ENCODE measurements around the gene VSX1. TPM values are rescaled to one million over a fixed set of nuclear protein-coding genes. Genes with fewer than 3 reads are reported as not detected.

Gene VSX1
- total and polyA plus RNA-seq, 3 experiments from 2014 or later, result not detected

- H3K27ac ChIP-seq (ENCODE audit: low read depth, low read length), result no peak overlapping the region
- ChIA-PET POLR2A (interaction anchor here (0.9 kb wide), 1 partner anchor 112 kb away, joined by 6 read pairs; no protein-coding TSS in a partner anchor), CTCF (no interaction called here)
- Mint-ChIP-seq H3K36me3 (no peaks in the 10 kb centered on the region), H3K4me3 (peak overlapping the region in 6 of 7 donors; percentile 31 to 77 (median 54)), H3K9me3 (peaks cover 0 to 1% (median 0%) of the 10 kb centered on the region in 5 donors), H3K27ac (peak overlapping the region in 1 of 8 donors; percentile 36), H3K27me3 (peaks cover 52 to 56% of the 10 kb centered on the region in 2 donors), H3K4me1 (peaks cover 24 to 51% (median 32%) of the 10 kb centered on the region in 3 donors)
- no peak overlapping the region for H3K4me3 ChIP-seq (ENCODE audit: low read length)
- H3K27me3 ChIP-seq (ENCODE audit: insufficient read depth, low read length, poor library complexity, severe bottlenecking), result peaks cover 46% of the 10 kb centered on the region
- H3K4me1 ChIP-seq (ENCODE audit: insufficient read depth, low read length), result peaks cover 28% of the 10 kb centered on the region
- no peaks in the 10 kb centered on the region for H3K36me3 ChIP-seq (ENCODE audit: insufficient read depth, low read length)
- no peak for DNase-seq
- no peaks in the 10 kb centered on the region for H3K9me3 ChIP-seq (ENCODE audit: low read length)
These were observed 2.8 kb upstream of the VSX1 start for GRCh38 chr20:25084626-25085187.

GRCh38 chr20:25083773-25084625 lies 2.1 kb upstream of the VSX1 start:
- Histone ChIP-seq H3K27ac (ENCODE audit: low read depth, low read length) (no peak overlapping the region), H3K4me3 (ENCODE audit: low read length) (peak overlapping the region; percentile 17), H3K4me1 (ENCODE audit: insufficient read depth, low read length) (peaks cover 21% of the 10 kb centered on the region), H3K9me3 (ENCODE audit: low read length) (no peaks in the 10 kb centered on the region), H3K27me3 (ENCODE audit: insufficient read depth, low read length, poor library complexity, severe bottlenecking) (peaks cover 50% of the 10 kb centered on the region), H3K36me3 (ENCODE audit: insufficient read depth, low read length) (no peaks in the 10 kb centered on the region)
- Mint-ChIP-seq H3K9me3 (peaks cover 0 to 1% (median 0%) of the 10 kb centered on the region in 5 donors), H3K36me3 (no peaks in the 10 kb centered on the region), H3K4me3 (peak overlapping the region; percentile 50 to 77 (median 67)), H3K27me3 (peaks cover 59 to 64% of the 10 kb centered on the region in 2 donors), H3K27ac (peak overlapping the region in 3 of 8 donors; percentile 36 to 43 (median 36)), H3K4me1 (peaks cover 20 to 44% (median 25%) of the 10 kb centered on the region in 3 donors)
- DNase-seq, result peak in 1 of 5 donors; percentile 47
- POLR2A ChIA-PET, result no interaction called here
- CTCF ChIA-PET, result no interaction called here

- H3K4me1 Mint-ChIP-seq, result peaks cover 18 to 42% (median 24%) of the 10 kb centered on the region in 3 donors
- peaks cover 0 to 1% (median 0%) of the 10 kb centered on the region in 5 donors for H3K9me3 Mint-ChIP-seq
- Histone ChIP-seq H3K36me3 (ENCODE audit: insufficient read depth, low read length) (no peaks in the 10 kb centered on the region), H3K4me1 (ENCODE audit: insufficient read depth, low read length) (peaks cover 21% of the 10 kb centered on the region), H3K9me3 (ENCODE audit: low read length) (no peaks in the 10 kb centered on the region), H3K4me3 (ENCODE audit: low read length) (peak overlapping the region; percentile 17), H3K27me3 (ENCODE audit: insufficient read depth, low read length, poor library complexity, severe bottlenecking) (peaks cover 56% of the 10 kb centered on the region), H3K27ac (ENCODE audit: low read depth, low read length) (no peak overlapping the region)
- H3K36me3 Mint-ChIP-seq, result no peaks in the 10 kb centered on the region
- no peak for DNase-seq
- POLR2A ChIA-PET, result no interaction called here
- H3K4me3 Mint-ChIP-seq, result peak overlapping the region; percentile 44 to 77 (median 67)
- CTCF ChIA-PET, result no interaction called here
- H3K27ac Mint-ChIP-seq, result peak overlapping the region in 2 of 8 donors; percentile 36 to 39
- H3K27me3 Mint-ChIP-seq, result peaks cover 67 to 71% of the 10 kb centered on the region in 2 donors
These were observed 1.3 kb upstream of the VSX1 start for GRCh38 chr20:25083141-25083772.

DNA sequence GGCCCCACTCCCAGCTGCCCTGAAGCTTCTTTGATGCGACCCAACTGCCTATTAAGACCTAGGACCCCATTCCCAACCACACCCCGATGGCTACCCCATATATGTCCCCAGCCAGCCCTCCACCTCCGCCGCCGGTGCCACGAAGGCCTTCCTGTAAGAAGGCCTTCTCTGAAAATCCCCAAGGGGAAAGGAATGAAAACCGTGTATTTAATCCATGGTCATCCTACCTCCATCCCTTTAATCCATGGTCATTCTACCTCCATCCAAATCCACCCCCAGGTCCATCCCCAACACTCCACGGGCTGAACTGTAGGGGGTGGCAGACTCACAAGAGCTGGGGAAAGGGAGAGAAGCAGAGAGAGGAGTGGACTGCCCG lies 545 bp upstream of the VSX1 start:
- H3K27me3 Mint-ChIP-seq, result peaks cover 71 to 79% of the 10 kb centered on the region in 2 donors
- CTCF ChIA-PET, result no interaction called here
- H3K27me3 ChIP-seq (ENCODE audit: insufficient read depth, low read length, poor library complexity, severe bottlenecking), result peaks cover 57% of the 10 kb centered on the region
- H3K27ac ChIP-seq (ENCODE audit: low read depth, low read length), result no peak overlapping the region
- no peak for DNase-seq
- H3K36me3 Mint-ChIP-seq, result no peaks in the 10 kb centered on the region
- peak overlapping the region in 2 of 7 donors; percentile 2 to 35 for H3K4me3 Mint-ChIP-seq
- H3K4me1 Mint-ChIP-seq, result peaks cover 18 to 45% (median 24%) of the 10 kb centered on the region in 3 donors
- peak overlapping the region in 1 of 8 donors; percentile 39 for H3K27ac Mint-ChIP-seq
- H3K4me3 ChIP-seq (ENCODE audit: low read length), result no peak overlapping the region
- H3K4me1 ChIP-seq (ENCODE audit: insufficient read depth, low read length), result peaks cover 21% of the 10 kb centered on the region
- no peaks in the 10 kb centered on the region for H3K36me3 ChIP-seq (ENCODE audit: insufficient read depth, low read length)
- POLR2A ChIA-PET, result no interaction called here
- peaks cover 0 to 1% (median 0%) of the 10 kb centered on the region in 5 donors for H3K9me3 Mint-ChIP-seq
- H3K9me3 ChIP-seq (ENCODE audit: low read length), result no peaks in the 10 kb centered on the region

DNA sequence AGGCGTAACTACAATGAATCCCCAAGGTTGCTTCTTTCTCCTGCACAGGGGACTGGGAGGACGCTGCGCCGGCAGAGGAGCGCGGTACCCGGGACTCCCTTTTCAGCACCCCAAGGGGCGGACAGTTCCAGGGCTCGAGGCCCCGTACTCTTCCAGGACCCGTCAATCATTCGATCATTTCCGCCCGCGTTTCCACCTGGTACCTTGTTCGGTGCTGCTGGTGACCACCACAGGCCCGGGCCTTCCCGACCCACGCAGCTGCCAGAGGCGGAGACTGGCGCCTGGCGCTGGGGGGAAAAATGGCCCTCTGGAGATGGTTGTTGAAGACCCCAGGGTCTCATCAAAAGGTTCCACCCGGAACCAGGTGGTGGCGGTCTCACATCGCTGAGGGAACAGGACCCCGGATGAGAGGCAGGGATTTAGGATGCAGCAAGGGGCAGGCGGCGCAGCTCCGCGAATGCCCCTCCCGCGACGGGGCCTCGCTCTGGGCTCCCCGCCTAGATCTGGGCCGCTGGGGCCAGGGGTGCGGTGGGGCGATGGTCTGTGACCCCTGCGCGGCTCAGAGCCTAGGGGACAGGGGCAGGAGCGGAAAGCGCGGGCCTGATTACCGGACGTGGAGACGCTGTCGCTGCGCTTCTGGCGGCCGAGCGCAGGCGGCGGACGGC lies 744 bp downstream of the VSX1 start:
- Histone ChIP-seq H3K27ac (ENCODE audit: low read depth, low read length) (no peak overlapping the region), H3K9me3 (ENCODE audit: low read length) (no peaks in the 10 kb centered on the region), H3K36me3 (ENCODE audit: insufficient read depth, low read length) (no peaks in the 10 kb centered on the region), H3K4me3 (ENCODE audit: low read length) (no peak overlapping the region), H3K4me1 (ENCODE audit: insufficient read depth, low read length) (peaks cover 21% of the 10 kb centered on the region), H3K27me3 (ENCODE audit: insufficient read depth, low read length, poor library complexity, severe bottlenecking) (peaks cover 64% of the 10 kb centered on the region)
- peaks cover 68 to 87% of the 10 kb centered on the region in 2 donors for H3K27me3 Mint-ChIP-seq
- peaks cover 0 to 1% (median 0%) of the 10 kb centered on the region in 5 donors for H3K9me3 Mint-ChIP-seq
- DNase-seq, result peak in 3 of 5 donors; percentile 12 to 39 (median 28)
- ChIA-PET POLR2A (no interaction called here), CTCF (no interaction called here)
- peak overlapping the region in 1 of 7 donors; percentile 37 for H3K4me3 Mint-ChIP-seq
- peaks cover 18 to 52% (median 31%) of the 10 kb centered on the region in 3 donors for H3K4me1 Mint-ChIP-seq
- no peaks in the 10 kb centered on the region for H3K36me3 Mint-ChIP-seq
- no peak overlapping the region for H3K27ac Mint-ChIP-seq

DNA sequence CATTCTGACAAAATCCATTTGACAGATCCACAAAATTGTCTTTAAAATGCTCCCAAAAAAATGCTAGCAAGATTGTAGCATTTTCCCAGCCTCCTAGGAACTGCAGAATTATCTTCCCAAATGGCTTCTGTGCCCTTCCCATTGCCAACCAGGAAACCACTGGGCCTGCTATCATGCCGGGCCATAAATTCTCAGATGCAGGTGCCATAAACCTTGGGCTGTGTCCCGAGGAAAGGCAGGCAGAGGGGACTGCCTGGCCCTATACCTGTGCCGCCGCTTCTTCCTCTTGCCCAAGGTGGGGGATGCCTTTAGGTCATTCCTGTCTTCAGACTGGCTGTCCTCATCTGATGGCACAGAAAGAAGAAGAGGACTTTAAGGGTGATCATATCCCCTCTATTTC lies 2.8 kb downstream of the VSX1 start:
- H3K36me3 Mint-ChIP-seq, result no peaks in the 10 kb centered on the region

DNA sequence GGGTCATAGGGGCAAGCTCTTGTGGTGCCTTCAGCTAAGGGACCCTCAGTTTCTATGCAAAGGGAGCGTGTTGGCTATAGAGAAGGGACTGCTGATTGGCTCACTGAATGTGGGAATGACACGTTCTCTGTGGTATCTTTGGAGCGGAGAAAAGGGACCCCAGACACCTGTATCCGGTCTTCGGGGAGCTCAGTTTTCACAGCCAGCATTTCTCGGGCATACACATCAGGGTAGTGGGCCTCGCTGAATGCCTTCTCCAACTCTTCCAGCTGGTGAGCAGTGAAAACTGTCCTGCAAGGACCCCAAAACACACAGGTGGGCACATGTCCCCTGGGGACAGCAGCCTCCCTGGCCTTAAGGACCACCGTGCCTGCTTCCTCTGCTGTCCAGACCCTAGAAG lies 3.3 kb downstream of the VSX1 start:
- POLR2A ChIA-PET, result no interaction called here
- H3K4me1 Mint-ChIP-seq, result peaks cover 11 to 33% (median 20%) of the 10 kb centered on the region in 3 donors
- H3K4me3 ChIP-seq (ENCODE audit: low read length), result no peak overlapping the region

More for the DNA sequence above, 2.8 kb downstream of the VSX1 start:
- no peak for DNase-seq
- Mint-ChIP-seq H3K9me3 (peaks cover 0 to 1% (median 0%) of the 10 kb centered on the region in 5 donors), H3K27ac (no peak overlapping the region), H3K4me3 (no peak overlapping the region), H3K4me1 (peaks cover 12 to 38% (median 25%) of the 10 kb centered on the region in 3 donors), H3K27me3 (peaks cover 54 to 88% of the 10 kb centered on the region in 2 donors)
- Histone ChIP-seq H3K9me3 (ENCODE audit: low read length) (no peaks in the 10 kb centered on the region), H3K27me3 (ENCODE audit: insufficient read depth, low read length, poor library complexity, severe bottlenecking) (peaks cover 47% of the 10 kb centered on the region), H3K27ac (ENCODE audit: low read depth, low read length) (no peak overlapping the region), H3K4me1 (ENCODE audit: insufficient read depth, low read length) (peaks cover 12% of the 10 kb centered on the region), H3K36me3 (ENCODE audit: insufficient read depth, low read length) (no peaks in the 10 kb centered on the region), H3K4me3 (ENCODE audit: low read length) (no peak overlapping the region)
- POLR2A ChIA-PET, result no interaction called here
- CTCF ChIA-PET, result interaction anchor here (1.8 to 1.9 kb wide), 2 partner anchors 11 to 16 kb away, joined by 5 to 6 read pairs; no protein-coding TSS in a partner anchor

More for the DNA sequence above, 3.3 kb downstream of the VSX1 start:
- Histone ChIP-seq H3K9me3 (ENCODE audit: low read length) (no peaks in the 10 kb centered on the region), H3K27ac (ENCODE audit: low read depth, low read length) (no peak overlapping the region), H3K36me3 (ENCODE audit: insufficient read depth, low read length) (no peaks in the 10 kb centered on the region), H3K27me3 (ENCODE audit: insufficient read depth, low read length, poor library complexity, severe bottlenecking) (peaks cover 42% of the 10 kb centered on the region), H3K4me1 (ENCODE audit: insufficient read depth, low read length) (peaks cover 7% of the 10 kb centered on the region)
- H3K36me3 Mint-ChIP-seq, result no peaks in the 10 kb centered on the region
- CTCF ChIA-PET, result interaction anchor here (1.8 to 1.9 kb wide), 2 partner anchors 12 to 16 kb away, joined by 5 to 6 read pairs; no protein-coding TSS in a partner anchor
- no peak overlapping the region for H3K4me3 Mint-ChIP-seq
- no peak overlapping the region for H3K27ac Mint-ChIP-seq
- peaks cover 0 to 1% (median 0%) of the 10 kb centered on the region in 5 donors for H3K9me3 Mint-ChIP-seq
- DNase-seq, result no peak
- H3K27me3 Mint-ChIP-seq, result peaks cover 50 to 87% of the 10 kb centered on the region in 2 donors

Measured in CD8-positive, alpha-beta memory T cell (primary cell).